K562 (cell line): Measurements from ENCODE around the gene DBNDD2. TPM values are rescaled to one million over a fixed set of nuclear protein-coding genes. Genes with fewer than 3 reads are reported as not detected.

Source experiments
- ARNT ChIP-seq, 2 experiments: fragments of 450-650 bp; IDR thresholded peaks; 2 replicates each; pipeline ENCODE4 v1.6.1; 2016; ENCODE audit warnings: mild to moderate bottlenecking in 1 of 2
- BRCA1 ChIP-seq, 2 experiments: fragments of 450-650 bp in 1 of 2; sonication (generic) in 1 of 2; formaldehyde crosslinking in 1 of 2; IDR thresholded peaks; 2 replicates each; pipeline versions ENCODE4 v1.5.0 to v1.6.1; 2017 to 2020; ENCODE audit warnings: mild to moderate bottlenecking in 1 of 2, missing genetic modification reagents in 1 of 2
- ELF2 ChIP-seq: fragments of 250-450 bp; sonication (Bioruptor Pico); IDR thresholded peaks from 2 replicates; pipeline ENCODE4 v1.5.0; 2021; ENCODE audit warnings: mild to moderate bottlenecking
- ETV5 ChIP-seq: sonication (generic); formaldehyde crosslinking; IDR thresholded peaks from 2 replicates; pipeline ENCODE4 v1.4.0; 2020; ENCODE audit warnings: low read depth, mild to moderate bottlenecking, missing genetic modification reagents
- KDM5B ChIP-seq: fragments of 200-600 bp; sonication (generic); IDR thresholded peaks from 2 replicates; pipeline ENCODE4 v1.6.1; 2012; ENCODE audit warnings: low read depth, mild to moderate bottlenecking, moderate library complexity, low read length, control low read depth, inconsistent platforms; ENCODE audit not compliant: insufficient replicate concordance
- NCOA6 ChIP-seq: fragments of 450-650 bp; IDR thresholded peaks from 2 replicates; pipeline ENCODE4 v1.6.1; 2017; ENCODE audit warnings: mild to moderate bottlenecking
- NCOR1 ChIP-seq: fragments of 450-650 bp; IDR thresholded peaks from 2 replicates; pipeline ENCODE4 v1.6.1; 2016; ENCODE audit warnings: mild to moderate bottlenecking, moderate library complexity
- NRF1 ChIP-seq, 2 experiments: fragments of 450-650 bp; IDR thresholded peaks in 1 of 2; conservative IDR thresholded peaks in 1 of 2; 2 replicates each; pipeline ENCODE4 v1.6.1; 2014; ENCODE audit warnings: mild to moderate bottlenecking in 2 of 2
- POLR2AphosphoS2 ChIP-seq: IDR thresholded peaks from 2 replicates; pipeline ENCODE4 v1.6.1; 2012; ENCODE audit warnings: low read length, improper control_type of control experiment
- POLR2H ChIP-seq: IDR thresholded peaks from 2 replicates; pipeline ENCODE4 v1.6.1; 2016; ENCODE audit warnings: missing genetic modification characterization, low read depth, mild to moderate bottlenecking, control low read depth, missing compliant biosample characterization, moderate library complexity
- RBM34 ChIP-seq: fragments of 200-400 bp; formaldehyde crosslinking; IDR thresholded peaks from 2 replicates; pipeline ENCODE4 v1.6.1; 2018; ENCODE audit warnings: low read length, borderline replicate concordance; ENCODE audit not compliant: insufficient read depth
- SETDB1 ChIP-seq: IDR thresholded peaks from one replicate; pipeline ENCODE4 v1.6.1; 2012; ENCODE audit warnings: low read length, control low read depth, inconsistent platforms
- SIN3A ChIP-seq, 2 experiments: fragments of 150-350 bp in 1 of 2; IDR thresholded peaks; 2 replicates each; pipeline ENCODE4 v1.6.1; 2011 to 2016; ENCODE audit warnings: borderline replicate concordance in 2 of 2, low read depth in 2 of 2, low read length in 2 of 2, mild to moderate bottlenecking in 2 of 2, moderate library complexity in 2 of 2; ENCODE audit not compliant: control insufficient read depth in 1 of 2
- SIRT6 ChIP-seq: IDR thresholded peaks from one replicate; pipeline ENCODE4 v1.6.1; 2012; ENCODE audit warnings: low read depth, mild to moderate bottlenecking, control low read depth, inconsistent platforms, low read length, moderate library complexity
- SMARCA4 ChIP-seq: fragments of 450-650 bp; IDR thresholded peaks from 2 replicates; pipeline ENCODE4 v1.6.1; 2016
- TGIF2 ChIP-seq: sonication (generic); formaldehyde crosslinking; IDR thresholded peaks from 2 replicates; pipeline ENCODE4 v1.8.1; 2022; ENCODE audit warnings: mild to moderate bottlenecking, missing genetic modification reagents, moderate library complexity
- U2AF2 ChIP-seq: fragments of 200-400 bp; formaldehyde crosslinking; optimal IDR thresholded peaks from 2 replicates; pipeline ENCODE3; 2017; ENCODE audit warnings: low read depth, mild to moderate bottlenecking, low read length
- YY1 ChIP-seq, 3 experiments: IDR thresholded peaks; 2 replicates each; pipeline ENCODE4 v1.6.1; 2011; ENCODE audit warnings: low read length in 2 of 3, mild to moderate bottlenecking in 2 of 3, moderate library complexity in 2 of 3, borderline replicate concordance in 1 of 3, control low read depth in 1 of 3, low read depth in 1 of 3; ENCODE audit not compliant: insufficient read depth in 3 of 3, insufficient replicate concordance in 2 of 3, control insufficient read depth in 1 of 3, insufficient read length in 1 of 3; ENCODE audit errors: extremely low read depth in 1 of 3
- ZC3H4 ChIP-seq: sonication (generic); formaldehyde crosslinking; IDR thresholded peaks from 2 replicates; pipeline ENCODE4 v1.9.0; 2021; ENCODE audit warnings: missing genetic modification reagents, borderline replicate concordance
- ZFP30 ChIP-seq: fragments of 250-450 bp; sonication (Bioruptor Pico); IDR thresholded peaks from 2 replicates; pipeline ENCODE4 v1.8.0; 2022; ENCODE audit warnings: moderate library complexity, mild to moderate bottlenecking, inconsistent platforms, borderline replicate concordance
- ZNF140 ChIP-seq: fragments of 250-450 bp; sonication (Bioruptor Pico); IDR thresholded peaks from 2 replicates; pipeline ENCODE4 v1.8.0; 2021; ENCODE audit warnings: moderate library complexity, mild to moderate bottlenecking, inconsistent platforms
- ZNF3 ChIP-seq: fragments of 250-450 bp; sonication (Bioruptor Pico); IDR thresholded peaks from 2 replicates; pipeline ENCODE4 v1.5.0; 2021; ENCODE audit warnings: mild to moderate bottlenecking, moderate library complexity
- ZNF830 ChIP-seq: fragments of 250-450 bp; sonication (Bioruptor Pico); IDR thresholded peaks from 2 replicates; pipeline ENCODE4 v1.5.0; 2021; ENCODE audit warnings: mild to moderate bottlenecking
- polyA plus RNA-seq, 8 experiments: library from polyadenylated mRNA; depleted of rRNA in 4 of 8; stranded (reverse) in 5 of 8; unstranded in 3 of 8; fragments of >200 nt; fragmentation: Nextera tagmentation in 2 of 8; fragmentation: Illumina TruSeq in 1 of 8; extraction: Ambion mirVana in 2 of 8; extraction: Trizol in 1 of 8; gene quantifications; 2 replicates each; pipeline versions ENCODE4 v1.2.1 to v1.2.3, GENCODE V29; 2011 to 2014; ENCODE audit warnings: inconsistent platforms in 1 of 8, missing spikeins in 1 of 8
- total RNA-seq, 7 experiments: library from RNA; depleted of rRNA in 6 of 7; stranded (reverse); fragments of >200 nt in 6 of 7; fragmentation: Illumina TruSeq in 2 of 7; extraction: Trizol in 2 of 7; gene quantifications; 2 replicates each; pipeline versions ENCODE4 v1.2.1 to v1.2.3, GENCODE V29; 2011 to 2021; ENCODE audit warnings: low replicate concordance in 1 of 7
- TF ChIP-seq, protein P1 (sequence below): fragments of 450-650 bp; IDR thresholded peaks from 2 replicates; pipeline ENCODE4 v1.7.1; 2018; ENCODE audit warnings: mild to moderate bottlenecking, low read depth; ENCODE audit not compliant: partially characterized antibody
- TF ChIP-seq, protein P2 (sequence below): conservative IDR thresholded peaks from 2 replicates; pipeline ENCODE4 v1.6.1; 2011; ENCODE audit warnings: low read depth, mild to moderate bottlenecking, low read length; ENCODE audit not compliant: control insufficient read depth

Gene DBNDD2
- total and polyA plus RNA-seq, 9 of the 15 experiments (the other 6 are each of a cell fraction or from before 2014, with no cell fraction given) = 12.8 to 64.0 (median 35.8) TPM

DNA sequence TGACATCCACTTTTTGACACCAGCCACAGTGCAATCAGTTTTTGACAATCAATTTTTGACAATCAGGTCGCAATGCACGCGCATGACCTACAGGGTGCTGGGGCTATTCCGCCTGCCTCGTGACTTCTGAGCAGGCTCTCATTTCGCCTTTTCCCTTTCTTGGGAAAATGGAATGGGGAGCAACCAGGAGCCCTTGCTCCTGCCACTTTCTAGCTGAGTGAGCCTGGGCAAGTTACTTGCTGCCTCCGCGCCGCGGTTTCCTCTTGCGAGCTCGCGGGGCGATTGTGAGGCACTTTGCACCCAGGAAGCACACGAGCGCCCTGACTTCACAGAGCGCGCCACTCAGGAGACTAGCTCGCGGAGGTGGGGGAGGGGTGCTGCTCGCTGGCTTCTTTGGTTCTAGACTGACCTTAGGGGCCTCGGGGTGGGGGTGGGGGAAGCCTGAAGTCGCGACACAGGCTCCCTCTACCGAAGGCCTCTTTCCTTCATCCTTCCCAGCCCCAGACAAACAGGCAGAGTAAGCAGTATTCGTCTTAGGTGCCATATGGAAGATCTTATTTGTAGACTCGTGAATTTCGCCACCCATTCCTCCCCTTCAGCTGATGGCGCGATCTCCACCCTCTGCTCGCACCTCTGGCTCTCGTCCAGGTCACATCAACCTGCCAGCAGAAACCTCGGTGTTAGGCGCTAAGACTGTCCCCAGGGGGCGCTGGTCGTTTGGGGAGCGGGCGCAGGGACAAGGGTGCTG is 34.6 kb upstream of the DBNDD2 start (continued):
- TF ChIP-seq ZNF830 (CRISPR knock-in tag) (no peak), ETV5 (no peak), SMARCA4 (no peak), TGIF2 (CRISPR knock-in tag) (no peak), RBM34 (no peak), SIRT6 (no peak), ELF2 (CRISPR knock-in tag) (no peak), YY1 (IDR thresholded peaks at IDR 0.05; ENCODE audit: borderline replicate concordance in 1 of 3, control insufficient read depth in 1 of 3, extremely low read depth in 1 of 3, insufficient read depth in 3 of 3, insufficient read length in 1 of 3, insufficient replicate concordance in 2 of 3, low read depth in 1 of 3, low read length in 2 of 3) (peak in 1 of 3 experiments; percentile 17), U2AF2 (no peak), NCOA6 (no peak), ZC3H4 (CRISPR knock-in tag) (no peak), POLR2H (peak; percentile 3; the same call in 1 of the 2 replicates), ZNF3 (no peak), NCOR1 (peak; percentile 41; the same call in 1 of the 2 replicates), ARNT (IDR thresholded peaks at IDR 0.05) (no peak), ZFP30 (CRISPR knock-in tag) (no peak), NRF1 (conservative IDR thresholded peaks at IDR 0.05 in 1 of 2, IDR thresholded peaks at IDR 0.05 in 1 of 2) (peak; percentile 72 to 73), SETDB1 (no peak), ZNF140 (CRISPR knock-in tag) (no peak), BRCA1 (IDR thresholded peaks at IDR 0.05) (no peak), BRCA1 (CRISPR knock-in tag; IDR thresholded peaks at IDR 0.05) (no peak), POLR2AphosphoS2 (no peak), SIN3A (IDR thresholded peaks at IDR 0.05; ENCODE audit: borderline replicate concordance in 2 of 2, control insufficient read depth in 1 of 2, low read depth in 2 of 2, low read length in 2 of 2) (0 out of 4 replicates have a peak, but pooled peaks of 1 of the 2 experiments have one; percentile 29), KDM5B (no peak)
- TF ChIP-seq, protein P1, sequence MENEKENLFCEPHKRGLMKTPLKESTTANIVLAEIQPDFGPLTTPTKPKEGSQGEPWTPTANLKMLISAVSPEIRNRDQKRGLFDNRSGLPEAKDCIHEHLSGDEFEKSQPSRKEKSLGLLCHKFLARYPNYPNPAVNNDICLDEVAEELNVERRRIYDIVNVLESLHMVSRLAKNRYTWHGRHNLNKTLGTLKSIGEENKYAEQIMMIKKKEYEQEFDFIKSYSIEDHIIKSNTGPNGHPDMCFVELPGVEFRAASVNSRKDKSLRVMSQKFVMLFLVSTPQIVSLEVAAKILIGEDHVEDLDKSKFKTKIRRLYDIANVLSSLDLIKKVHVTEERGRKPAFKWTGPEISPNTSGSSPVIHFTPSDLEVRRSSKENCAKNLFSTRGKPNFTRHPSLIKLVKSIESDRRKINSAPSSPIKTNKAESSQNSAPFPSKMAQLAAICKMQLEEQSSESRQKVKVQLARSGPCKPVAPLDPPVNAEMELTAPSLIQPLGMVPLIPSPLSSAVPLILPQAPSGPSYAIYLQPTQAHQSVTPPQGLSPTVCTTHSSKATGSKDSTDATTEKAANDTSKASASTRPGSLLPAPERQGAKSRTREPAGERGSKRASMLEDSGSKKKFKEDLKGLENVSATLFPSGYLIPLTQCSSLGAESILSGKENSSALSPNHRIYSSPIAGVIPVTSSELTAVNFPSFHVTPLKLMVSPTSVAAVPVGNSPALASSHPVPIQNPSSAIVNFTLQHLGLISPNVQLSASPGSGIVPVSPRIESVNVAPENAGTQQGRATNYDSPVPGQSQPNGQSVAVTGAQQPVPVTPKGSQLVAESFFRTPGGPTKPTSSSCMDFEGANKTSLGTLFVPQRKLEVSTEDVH = peak; percentile 85
- TF ChIP-seq, protein P2, sequence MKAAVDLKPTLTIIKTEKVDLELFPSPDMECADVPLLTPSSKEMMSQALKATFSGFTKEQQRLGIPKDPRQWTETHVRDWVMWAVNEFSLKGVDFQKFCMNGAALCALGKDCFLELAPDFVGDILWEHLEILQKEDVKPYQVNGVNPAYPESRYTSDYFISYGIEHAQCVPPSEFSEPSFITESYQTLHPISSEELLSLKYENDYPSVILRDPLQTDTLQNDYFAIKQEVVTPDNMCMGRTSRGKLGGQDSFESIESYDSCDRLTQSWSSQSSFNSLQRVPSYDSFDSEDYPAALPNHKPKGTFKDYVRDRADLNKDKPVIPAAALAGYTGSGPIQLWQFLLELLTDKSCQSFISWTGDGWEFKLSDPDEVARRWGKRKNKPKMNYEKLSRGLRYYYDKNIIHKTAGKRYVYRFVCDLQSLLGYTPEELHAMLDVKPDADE = no peak
